ENCODE data around the gene NUP93.

The NUP93 gene

DNA sequence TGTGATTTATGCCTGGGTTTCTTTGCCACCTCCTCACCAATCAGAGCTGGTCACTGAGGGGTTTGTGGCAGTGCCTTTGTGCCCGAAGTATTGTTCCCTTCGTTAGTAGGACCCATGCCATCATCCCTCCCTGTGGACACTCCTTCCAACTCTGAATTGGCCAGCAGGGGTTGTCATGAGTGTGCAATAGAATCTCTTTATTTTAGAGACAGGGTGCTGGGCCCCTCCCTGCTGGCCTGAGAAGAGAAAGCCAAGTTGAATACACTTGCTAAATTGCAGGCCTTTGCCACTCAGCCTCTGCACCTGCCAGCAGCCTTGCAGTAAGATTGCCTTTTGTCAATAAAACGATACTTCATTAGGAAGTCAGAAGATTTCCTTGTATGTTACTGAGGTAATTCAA is 94.4 kb downstream of the NUP93 start:
- DNase-seq = no peak

GRCh38 chr16:56824804-56825203 is 94.9 kb downstream of the NUP93 start:
- no peak for DNase-seq

GRCh38 chr16:56825826-56826225 is 95.9 kb downstream of the NUP93 start:
- DNase-seq = no peak

- no peak for DNase-seq
Measured at GRCh38 chr16:56828647-56829046, 98.7 kb downstream of the NUP93 start.

GRCh38 chr16:56830669-56831068 is 100.7 kb downstream of the NUP93 start:
- no peak for DNase-seq

- no peak for DNase-seq
Measured at GRCh38 chr16:56832768-56833167, 102.8 kb downstream of the NUP93 start.

DNA sequence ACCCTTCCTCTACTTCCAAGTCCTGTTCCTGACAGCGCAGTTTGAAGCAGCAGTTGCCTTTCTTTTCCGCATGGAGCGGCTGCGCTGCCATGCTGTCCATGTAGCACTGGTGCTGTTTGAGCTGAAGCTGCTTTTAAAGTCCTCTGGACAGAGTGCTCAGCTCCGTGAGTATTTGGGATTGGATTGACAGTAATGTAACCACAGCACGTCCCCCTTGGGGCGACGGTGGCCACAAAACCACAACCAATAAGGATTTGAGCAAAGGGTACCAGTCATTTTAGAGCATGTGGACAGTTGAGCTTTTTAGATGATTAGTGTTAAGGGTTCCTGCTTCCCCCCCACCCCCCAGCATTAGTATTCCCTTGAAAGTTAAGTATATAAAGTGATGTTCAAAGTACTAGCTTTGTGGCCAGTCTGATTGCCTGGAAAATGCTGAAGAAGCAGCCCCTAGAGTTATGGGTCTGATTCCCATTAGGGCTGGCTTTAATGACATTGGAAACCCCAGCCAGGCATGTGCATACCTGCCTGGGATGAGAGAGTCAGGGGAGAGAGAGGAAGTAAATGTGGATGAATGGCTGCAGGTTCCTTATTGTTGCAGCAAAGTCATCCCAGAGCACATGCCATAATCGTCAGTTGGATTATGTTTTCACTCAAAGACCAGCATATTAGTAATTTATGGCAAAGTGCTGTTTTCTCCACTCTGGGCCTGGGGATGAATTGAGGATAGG is 103.5 kb downstream of the NUP93 start:
- no peak for DNase-seq

GRCh38 chr16:56835320-56835719 is 105.4 kb downstream of the NUP93 start:
- no peak for DNase-seq

DNA sequence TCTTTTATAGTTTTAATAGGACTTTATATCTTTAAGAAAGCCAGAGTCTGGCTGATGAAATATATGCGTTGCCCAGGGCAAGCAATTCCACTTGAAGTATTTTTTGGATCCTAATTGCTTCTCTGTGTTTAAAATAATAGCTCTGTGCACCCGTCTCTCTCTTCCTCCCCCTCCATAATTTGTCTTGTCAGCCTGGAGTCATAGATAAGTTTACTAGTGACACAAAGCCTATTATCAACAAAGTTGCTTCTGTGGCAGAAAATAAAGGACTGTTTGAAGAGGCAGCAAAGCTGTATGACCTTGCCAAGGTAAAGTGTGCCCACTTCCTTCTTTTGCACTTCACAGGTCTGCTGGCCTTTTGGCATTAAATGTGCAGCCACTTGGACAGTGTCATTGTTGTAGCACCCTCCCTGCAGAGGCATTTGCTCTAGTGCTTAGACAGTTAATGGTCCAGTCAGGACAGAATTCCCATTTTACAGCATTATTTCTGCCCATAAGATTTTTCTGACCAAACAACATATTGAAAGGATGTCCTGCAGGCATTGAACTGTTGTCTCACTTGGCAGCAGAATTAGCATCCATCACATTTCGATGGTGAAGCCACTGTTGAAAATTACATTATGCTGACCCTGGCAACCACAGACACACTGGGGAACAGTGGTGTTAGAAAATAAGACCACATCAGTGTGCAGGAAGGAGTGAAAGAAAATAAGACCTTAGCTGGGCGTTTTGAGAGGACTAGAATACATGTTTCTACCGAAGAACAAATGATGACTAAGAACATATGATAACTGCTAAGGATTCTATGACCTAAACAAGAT is 106.7 kb downstream of the NUP93 start:
- DNase-seq = no peak

DNA sequence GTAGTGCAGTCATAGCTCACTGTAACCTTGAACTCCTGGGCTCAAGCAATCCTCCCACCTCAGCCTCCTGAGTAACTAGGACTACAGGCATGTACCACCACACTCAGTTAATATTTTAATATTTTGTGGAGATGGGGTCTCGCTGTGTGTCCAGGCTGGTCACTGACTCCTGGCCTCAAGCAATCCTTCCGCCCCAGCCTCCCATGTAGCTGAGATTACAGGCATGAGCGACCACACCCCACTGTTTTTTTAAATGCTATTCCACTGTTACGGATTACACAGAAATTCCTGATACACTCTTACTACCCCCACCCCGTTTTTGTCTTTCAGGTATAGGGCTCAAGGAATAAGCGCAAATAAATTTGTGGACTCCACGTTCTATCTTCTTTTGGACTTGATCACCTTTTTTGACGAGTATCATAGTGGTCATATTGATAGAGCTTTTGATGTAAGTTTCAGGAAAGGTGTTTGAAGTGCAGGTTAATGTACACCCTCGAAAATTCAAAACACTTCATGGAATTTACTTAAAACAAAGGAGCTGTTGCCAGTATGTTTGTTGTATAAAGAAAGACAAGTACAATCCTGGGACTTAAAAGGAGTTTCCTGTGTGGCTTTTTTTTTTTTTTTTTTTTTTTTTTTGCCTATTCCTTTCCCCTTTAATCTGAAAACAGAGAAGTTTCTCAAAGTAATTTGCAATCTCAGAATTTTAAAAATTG is 108.9 kb downstream of the NUP93 start:
- no peak for DNase-seq

- DNase-seq = no peak
Measured at GRCh38 chr16:56841233-56841632, 111.3 kb downstream of the NUP93 start.

- no peak for DNase-seq
Measured at GRCh38 chr16:56841659-56842058, 111.7 kb downstream of the NUP93 start.

- DNase-seq = no peak
Measured at GRCh38 chr16:56842133-56842532, 112.2 kb downstream of the NUP93 start.

- DNase-seq = no peak
Measured at GRCh38 chr16:56844056-56844455, 114.1 kb downstream of the NUP93 start.

DNA sequence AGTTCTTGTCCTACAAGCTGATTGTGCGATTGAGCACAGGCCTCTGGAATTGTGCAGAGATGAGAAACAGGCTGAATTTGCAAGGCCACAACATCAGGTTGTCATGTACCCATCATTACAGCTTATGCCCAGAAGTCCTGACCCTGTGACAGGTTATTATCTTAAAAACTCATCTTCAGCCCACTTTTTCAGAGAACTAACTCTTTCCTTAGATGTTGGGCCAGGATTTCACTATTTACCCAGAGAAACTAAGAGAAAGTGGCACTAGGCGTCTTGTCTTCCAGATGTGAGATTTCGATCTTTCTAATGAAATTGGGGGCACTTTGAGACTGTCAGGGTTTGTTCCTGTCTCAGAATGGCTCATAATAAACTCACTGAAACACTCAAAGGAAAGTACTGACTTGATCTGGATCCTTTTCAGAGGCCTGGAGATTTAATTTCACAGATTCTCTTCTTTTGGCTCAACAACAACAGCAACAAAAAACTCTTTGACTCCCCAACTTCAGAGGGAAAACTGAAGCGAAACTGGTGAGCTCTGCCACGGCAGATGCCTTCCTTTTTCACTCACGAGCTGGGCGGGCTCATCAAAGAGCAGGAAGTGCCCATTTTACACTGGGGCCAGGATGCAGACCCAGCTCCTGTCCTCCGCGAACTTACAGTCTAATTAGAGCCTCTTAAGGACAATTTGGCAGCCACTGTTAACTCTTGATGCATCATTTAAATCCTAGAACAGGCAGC is 117.4 kb downstream of the NUP93 start:
- no peak for DNase-seq

DNA sequence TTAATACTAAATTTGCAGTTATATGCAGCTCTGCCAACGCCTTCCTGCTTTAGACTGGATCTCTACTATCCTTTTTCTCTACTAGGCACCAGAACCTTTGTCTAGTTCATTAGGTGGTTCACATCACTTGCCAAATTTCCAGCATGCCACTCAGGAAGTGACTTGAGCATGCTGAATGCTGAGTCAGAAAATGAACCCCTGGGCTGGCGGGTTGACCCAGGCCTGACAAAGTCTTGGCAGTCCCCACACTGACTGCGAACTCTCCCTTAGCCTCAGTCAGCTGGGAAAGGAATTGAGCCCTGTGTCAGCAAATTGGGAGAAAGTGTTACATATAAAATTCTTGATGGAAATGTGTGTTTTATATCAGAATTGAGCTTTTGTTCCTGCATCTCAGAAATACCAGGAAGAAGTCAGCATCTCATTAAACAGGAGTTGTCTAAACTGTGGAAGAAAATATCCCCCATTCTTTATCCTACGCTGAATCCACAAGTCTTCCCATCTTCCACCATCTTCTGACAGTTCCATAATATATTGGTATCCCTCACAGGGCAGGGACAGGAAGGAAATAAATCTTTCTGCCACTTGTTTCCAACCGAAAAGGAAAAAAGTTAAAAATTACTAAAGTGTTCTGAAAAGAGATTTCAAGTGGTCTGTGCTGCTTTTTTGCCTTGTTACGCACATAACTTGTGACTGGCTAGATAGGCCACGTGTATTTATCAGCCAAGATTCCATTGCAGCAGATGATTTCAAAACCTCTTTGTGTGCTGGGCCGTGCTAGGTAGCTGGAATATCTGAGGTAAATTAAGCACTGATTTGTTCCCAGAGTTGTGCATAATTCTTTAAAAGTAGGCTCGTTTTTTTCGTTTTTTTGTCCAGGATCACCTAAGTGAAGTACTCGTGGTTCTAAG is 118.4 kb downstream of the NUP93 start:
- DNase-seq = no peak

GRCh38 chr16:56848955-56849689 is 119.2 kb downstream of the NUP93 start:
- no peak for DNase-seq

DNA sequence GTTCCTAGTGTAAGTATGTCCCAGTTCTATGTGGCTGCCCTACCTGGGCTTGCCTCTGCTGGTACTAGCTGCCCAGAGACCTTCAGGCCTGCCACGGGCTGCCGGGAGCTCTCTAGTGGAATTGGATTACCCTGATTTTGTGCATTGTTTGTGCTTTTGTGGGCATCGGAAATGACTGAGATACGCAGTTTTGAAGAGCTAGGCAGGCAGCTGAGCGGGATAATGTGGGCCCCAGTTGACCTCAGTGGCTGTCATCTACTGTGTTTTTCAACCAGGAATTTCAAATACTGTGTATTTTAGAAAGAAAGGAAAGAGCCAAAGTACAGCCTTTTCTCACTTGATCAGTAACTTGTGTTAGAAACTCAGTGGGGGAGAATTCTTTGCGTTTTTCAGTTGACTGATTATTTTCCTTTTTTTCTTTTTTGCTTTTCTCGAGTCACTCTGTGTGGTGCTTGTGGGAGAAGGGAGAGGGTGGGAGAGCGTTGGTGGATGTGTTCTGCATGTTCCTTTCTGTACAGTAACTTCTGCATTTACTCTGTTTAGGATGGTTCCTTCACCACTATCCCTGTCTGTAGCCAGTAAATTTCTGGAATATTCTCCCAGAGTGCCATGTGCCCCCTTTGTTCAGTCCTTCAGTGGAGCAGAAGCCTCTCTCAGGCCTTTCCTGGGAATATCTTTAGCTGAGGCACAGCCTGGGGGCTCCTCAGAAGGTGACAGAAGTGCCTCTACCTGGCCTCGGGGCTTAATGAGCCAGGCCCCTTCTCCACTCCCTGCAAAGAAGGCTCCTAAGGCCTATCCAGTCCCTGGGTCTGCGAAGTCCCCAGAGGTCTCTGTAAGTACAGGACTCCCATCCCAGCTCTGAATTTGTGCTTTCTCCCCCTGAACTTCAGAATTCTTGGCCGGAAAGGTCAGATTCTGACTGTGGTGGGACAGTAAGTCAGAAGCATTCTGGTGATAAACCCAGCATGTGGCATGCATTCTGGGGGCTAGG is 120.1 kb downstream of the NUP93 start:
- DNase-seq = no peak

DNA sequence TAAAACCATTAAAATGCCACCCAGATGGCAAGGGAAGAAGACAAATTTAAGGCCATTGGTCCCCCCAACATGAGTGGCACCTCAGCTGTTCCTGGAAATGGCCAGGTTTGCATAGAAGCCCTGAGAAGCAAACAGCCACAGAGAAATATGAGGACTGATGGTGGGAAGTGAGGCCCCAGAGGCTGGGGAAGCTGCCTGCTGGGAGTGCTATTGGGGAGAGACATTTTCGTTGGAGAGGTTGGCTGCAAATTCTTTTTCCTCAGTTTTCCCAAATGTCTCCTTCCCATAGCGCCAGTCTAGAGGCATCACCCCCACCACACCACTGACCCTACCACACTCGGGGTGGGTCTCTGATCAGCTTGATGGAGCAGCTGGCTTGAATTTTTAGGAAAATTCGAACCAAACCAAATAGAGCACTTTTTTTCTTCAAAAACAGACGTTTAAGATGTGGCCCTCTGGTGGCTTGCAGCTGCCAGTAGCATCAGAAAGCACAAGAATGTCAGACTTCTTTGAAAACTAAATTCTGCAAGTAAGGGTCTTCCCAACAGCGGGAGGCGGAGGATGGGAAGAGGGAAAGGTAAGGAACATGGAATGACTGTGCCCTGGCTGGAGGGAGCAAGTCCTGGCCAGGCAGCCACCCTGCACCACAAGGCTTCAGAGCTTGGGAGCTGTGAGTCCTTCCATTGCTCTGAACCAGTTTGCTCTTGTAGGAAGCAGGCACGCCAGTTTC is 121.9 kb downstream of the NUP93 start:
- DNase-seq = no peak

Measured in KG1 (cell line).